AG09309 (cell line): ENCODE measurements around the gene TAF6.
A peak's percentile ranks its signal among the peaks of the same experiment; 100 is the strongest.

Experiments
- DNase-seq: peaks from one replicate; pipeline ENCODE4 v3.0.0-alpha.2; 2010; ENCODE audit warnings: low read depth
- H3K4me3 ChIP-seq: 2 replicates; pipeline ENCODE4 v1.5.1; 2011; ENCODE audit warnings: mild to moderate bottlenecking, low read depth, low read length, moderate library complexity; ENCODE audit not compliant: control insufficient read depth
- TF ChIP-seq, protein P1 (sequence below): IDR thresholded peaks from 2 replicates; pipeline ENCODE4 v1.5.1; 2011; ENCODE audit warnings: mild to moderate bottlenecking, low read depth, low read length, inconsistent platforms; ENCODE audit not compliant: insufficient read depth, control insufficient read depth; ENCODE audit errors: missing control alignments

Gene TAF6

DNA sequence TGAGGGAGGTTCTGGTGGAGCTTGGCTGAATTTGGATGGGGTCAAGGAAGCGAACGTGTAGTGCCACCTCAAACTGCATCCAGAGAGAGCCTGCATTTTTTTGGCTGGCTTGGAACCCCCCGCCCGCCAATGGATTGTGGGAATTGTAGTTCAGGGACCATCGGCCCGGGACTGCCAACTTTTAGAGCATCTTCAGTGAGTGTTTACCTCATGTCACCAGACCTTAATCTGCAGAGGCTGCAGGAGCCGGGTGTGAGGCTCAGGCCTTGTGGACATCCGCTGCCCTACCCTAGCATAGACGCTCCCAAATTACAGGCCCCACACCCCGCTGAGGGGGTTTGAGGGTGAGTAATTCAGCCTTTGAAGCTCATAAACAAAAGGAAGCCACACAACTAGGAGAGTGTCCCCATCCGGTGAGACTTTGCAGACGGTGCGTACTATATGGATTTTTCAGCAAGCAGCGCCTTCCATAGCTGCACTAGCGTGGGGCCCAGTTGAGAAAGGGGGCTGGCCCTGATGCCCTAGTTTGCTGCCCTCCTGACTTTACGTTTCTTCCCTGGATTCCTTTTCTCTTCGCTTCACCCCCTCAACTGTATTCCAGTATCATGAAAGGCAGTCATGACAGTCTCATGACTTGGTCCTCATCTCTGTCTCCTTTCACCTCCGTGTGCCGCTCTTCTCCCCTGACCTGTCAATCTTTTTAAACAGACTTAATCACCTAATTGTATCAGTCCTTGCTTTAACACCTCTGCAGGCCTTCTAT, 993 bp upstream of the TAF6 start:
- peak overlapping the region; percentile 98 for H3K4me3 ChIP-seq
- DNase-seq = no peak
- TF ChIP-seq, protein P1, sequence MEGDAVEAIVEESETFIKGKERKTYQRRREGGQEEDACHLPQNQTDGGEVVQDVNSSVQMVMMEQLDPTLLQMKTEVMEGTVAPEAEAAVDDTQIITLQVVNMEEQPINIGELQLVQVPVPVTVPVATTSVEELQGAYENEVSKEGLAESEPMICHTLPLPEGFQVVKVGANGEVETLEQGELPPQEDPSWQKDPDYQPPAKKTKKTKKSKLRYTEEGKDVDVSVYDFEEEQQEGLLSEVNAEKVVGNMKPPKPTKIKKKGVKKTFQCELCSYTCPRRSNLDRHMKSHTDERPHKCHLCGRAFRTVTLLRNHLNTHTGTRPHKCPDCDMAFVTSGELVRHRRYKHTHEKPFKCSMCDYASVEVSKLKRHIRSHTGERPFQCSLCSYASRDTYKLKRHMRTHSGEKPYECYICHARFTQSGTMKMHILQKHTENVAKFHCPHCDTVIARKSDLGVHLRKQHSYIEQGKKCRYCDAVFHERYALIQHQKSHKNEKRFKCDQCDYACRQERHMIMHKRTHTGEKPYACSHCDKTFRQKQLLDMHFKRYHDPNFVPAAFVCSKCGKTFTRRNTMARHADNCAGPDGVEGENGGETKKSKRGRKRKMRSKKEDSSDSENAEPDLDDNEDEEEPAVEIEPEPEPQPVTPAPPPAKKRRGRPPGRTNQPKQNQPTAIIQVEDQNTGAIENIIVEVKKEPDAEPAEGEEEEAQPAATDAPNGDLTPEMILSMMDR = no peak

GRCh38 chr7:100118388-100119071, 628 bp downstream of the TAF6 start:
- peak overlapping the region; percentile 98 for H3K4me3 ChIP-seq
- DNase-seq = no peak
- TF ChIP-seq, protein P1 = no peak

DNA sequence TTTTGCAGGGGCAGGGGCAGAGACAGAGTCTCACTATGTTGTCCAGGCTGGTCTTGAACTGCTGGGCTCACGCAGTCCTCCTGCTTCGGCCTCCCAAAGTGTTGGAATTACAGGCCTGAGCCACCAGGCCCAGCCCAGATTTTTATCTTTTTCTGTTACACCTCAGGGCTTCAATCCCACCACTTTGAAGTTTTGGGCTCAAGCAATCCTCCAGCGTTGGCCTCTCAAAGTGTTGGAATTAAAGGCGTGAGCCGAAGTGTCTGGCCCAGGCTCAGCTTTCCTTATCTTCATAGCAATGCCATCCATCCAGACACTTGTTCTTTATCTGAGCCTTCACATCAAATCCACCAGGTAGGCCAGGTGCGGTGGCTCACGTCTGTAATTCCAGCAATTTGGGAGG, 4.1 kb downstream of the TAF6 start:
- TF ChIP-seq, protein P1 = no peak

DNA sequence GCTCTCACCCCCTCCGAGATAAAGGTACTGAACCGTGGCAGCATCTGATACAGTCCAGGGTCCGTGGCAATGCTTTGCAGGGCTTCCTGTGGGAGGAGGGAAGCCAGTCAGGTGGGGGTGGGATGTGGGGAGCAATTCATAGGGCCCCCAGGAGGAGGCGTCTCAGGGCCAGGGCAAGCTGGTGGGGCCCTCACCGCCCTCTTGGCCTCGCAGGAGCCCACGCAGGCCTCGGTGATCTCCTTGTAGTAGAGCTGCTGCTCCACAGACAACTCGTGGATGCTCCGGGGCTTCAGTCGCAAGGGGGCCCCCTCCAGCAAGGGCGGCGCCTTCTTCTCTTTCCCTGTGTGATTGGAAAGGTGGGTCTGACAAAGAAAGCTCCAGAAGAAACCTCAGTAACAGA, 7.2 kb downstream of the TAF6 start:
- no peak for DNase-seq
- TF ChIP-seq, protein P1 = no peak

More for the DNA sequence above, 4.1 kb downstream of the TAF6 start:
- H3K4me3 ChIP-seq = no peak overlapping the region
- no peak for DNase-seq

GRCh38 chr7:100111156-100111555, 8.0 kb downstream of the TAF6 start:
- no peak overlapping the region for H3K4me3 ChIP-seq
- TF ChIP-seq, protein P1 = no peak
- DNase-seq = no peak

More for the DNA sequence above, 7.2 kb downstream of the TAF6 start:
- no peak overlapping the region for H3K4me3 ChIP-seq

DNA sequence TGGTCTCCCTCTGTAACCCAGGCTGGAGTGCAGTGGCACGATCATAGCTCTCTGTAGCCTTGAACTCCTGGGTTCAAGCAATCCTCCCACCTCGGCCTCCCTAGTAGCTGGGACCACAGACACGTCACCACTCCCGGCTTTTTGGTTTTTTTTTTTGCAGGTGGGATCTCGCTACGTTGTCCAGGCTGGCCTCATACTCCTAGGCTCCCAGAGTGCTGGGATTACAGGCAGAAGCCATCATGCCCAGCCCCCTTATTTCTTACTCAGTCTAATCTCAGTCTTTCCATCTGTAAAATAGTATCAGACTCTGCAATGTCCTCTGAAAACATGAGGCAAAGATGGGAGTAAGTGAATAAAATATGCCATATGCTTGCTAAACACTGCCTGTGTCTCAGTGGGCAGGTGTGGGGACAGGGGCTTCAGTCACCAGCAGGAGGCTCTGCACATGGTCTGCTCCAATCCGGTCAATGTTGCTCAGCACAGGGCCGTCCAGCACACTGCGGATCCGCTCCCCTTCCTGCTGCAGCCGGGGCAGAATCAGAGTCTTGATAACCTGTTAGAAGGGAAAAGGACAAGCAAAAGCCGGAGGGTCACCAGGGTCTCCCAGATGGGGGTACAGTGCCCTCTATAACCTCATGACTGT, 9.5 kb downstream of the TAF6 start:
- no peak for DNase-seq
- no peak overlapping the region for H3K4me3 ChIP-seq
- TF ChIP-seq, protein P1 = no peak
